Measurements from ENCODE around the gene ABCB10. TPM values are rescaled to one million over a fixed set of nuclear protein-coding genes. Genes with fewer than 3 reads are reported as not detected.

ABCB10 gene
- total RNA-seq, 1 donor from 2014 or later: 16.4 TPM

- no peak overlapping the region for H3K27ac Mint-ChIP-seq (ENCODE audit: unreplicated experiment)
- no peak overlapping the region for H3K4me3 Mint-ChIP-seq (ENCODE audit: unreplicated experiment)
- TF ChIP-seq, protein P1, sequence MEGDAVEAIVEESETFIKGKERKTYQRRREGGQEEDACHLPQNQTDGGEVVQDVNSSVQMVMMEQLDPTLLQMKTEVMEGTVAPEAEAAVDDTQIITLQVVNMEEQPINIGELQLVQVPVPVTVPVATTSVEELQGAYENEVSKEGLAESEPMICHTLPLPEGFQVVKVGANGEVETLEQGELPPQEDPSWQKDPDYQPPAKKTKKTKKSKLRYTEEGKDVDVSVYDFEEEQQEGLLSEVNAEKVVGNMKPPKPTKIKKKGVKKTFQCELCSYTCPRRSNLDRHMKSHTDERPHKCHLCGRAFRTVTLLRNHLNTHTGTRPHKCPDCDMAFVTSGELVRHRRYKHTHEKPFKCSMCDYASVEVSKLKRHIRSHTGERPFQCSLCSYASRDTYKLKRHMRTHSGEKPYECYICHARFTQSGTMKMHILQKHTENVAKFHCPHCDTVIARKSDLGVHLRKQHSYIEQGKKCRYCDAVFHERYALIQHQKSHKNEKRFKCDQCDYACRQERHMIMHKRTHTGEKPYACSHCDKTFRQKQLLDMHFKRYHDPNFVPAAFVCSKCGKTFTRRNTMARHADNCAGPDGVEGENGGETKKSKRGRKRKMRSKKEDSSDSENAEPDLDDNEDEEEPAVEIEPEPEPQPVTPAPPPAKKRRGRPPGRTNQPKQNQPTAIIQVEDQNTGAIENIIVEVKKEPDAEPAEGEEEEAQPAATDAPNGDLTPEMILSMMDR (IDR thresholded peaks at IDR 0.05; ENCODE audit: insufficient read depth, low read depth, low read length): no peak
- no peak for TF ChIP-seq EZH2 (IDR thresholded peaks at IDR 0.05; ENCODE audit: insufficient read depth, low read length)
- Histone ChIP-seq H3K27ac (ENCODE audit: low read depth, low read length) (no peak overlapping the region), H3K9ac (ENCODE audit: low read length) (no peak overlapping the region), H3K4me1 (ENCODE audit: insufficient read depth, low read length) (no peaks in the 10 kb centered on the region), H3K9me3 (ENCODE audit: insufficient read depth, low read depth, low read length) (no peaks in the 10 kb centered on the region), H3K36me3 (ENCODE audit: insufficient read depth, low read length) (peaks cover 30% of the 10 kb centered on the region), H4K20me1 (ENCODE audit: insufficient read depth, low read length) (peaks cover 14% of the 10 kb centered on the region), H3K27me3 (ENCODE audit: insufficient read depth, low read length) (no peaks in the 10 kb centered on the region), H2AFZ (ENCODE audit: low read depth, low read length) (no peak overlapping the region), H3K4me3 (ENCODE audit: insufficient read depth, low read depth, low read length) (no peak overlapping the region), H3K4me2 (ENCODE audit: low read length) (no peak overlapping the region), H3K79me2 (ENCODE audit: insufficient read depth, low read length) (no peaks in the 10 kb centered on the region)
- DNase-seq (ENCODE audit: low read depth) (no peak), FAIRE-seq (no peak)
- H3K9me3 Mint-ChIP-seq (ENCODE audit: unreplicated experiment): no peaks in the 10 kb centered on the region
- no peaks in the 10 kb centered on the region for H3K4me1 Mint-ChIP-seq (ENCODE audit: low read depth, unreplicated experiment)
- H3K27me3 Mint-ChIP-seq (ENCODE audit: low read depth, unreplicated experiment): no peaks in the 10 kb centered on the region
- H3K36me3 Mint-ChIP-seq (ENCODE audit: low read depth, unreplicated experiment): peaks cover 6% of the 10 kb centered on the region
Observed at GRCh38 chr1:229482511-229482910, 76.0 kb downstream of the ABCB10 start.

- no peak overlapping the region for H3K4me3 Mint-ChIP-seq (ENCODE audit: unreplicated experiment)
- Histone ChIP-seq H3K36me3 (ENCODE audit: insufficient read depth, low read length) (peaks cover 19% of the 10 kb centered on the region), H3K9ac (ENCODE audit: low read length) (no peak overlapping the region), H3K4me1 (ENCODE audit: insufficient read depth, low read length) (no peaks in the 10 kb centered on the region), H3K79me2 (ENCODE audit: insufficient read depth, low read length) (no peaks in the 10 kb centered on the region), H3K27ac (ENCODE audit: low read depth, low read length) (no peak overlapping the region), H4K20me1 (ENCODE audit: insufficient read depth, low read length) (peaks cover 14% of the 10 kb centered on the region), H3K4me3 (ENCODE audit: insufficient read depth, low read depth, low read length) (no peak overlapping the region), H2AFZ (ENCODE audit: low read depth, low read length) (no peak overlapping the region), H3K9me3 (ENCODE audit: insufficient read depth, low read depth, low read length) (no peaks in the 10 kb centered on the region), H3K4me2 (ENCODE audit: low read length) (no peak overlapping the region), H3K27me3 (ENCODE audit: insufficient read depth, low read length) (no peaks in the 10 kb centered on the region)
- DNase-seq (ENCODE audit: low read depth): no peak
- no peaks in the 10 kb centered on the region for H3K4me1 Mint-ChIP-seq (ENCODE audit: low read depth, unreplicated experiment)
- no peaks in the 10 kb centered on the region for H3K9me3 Mint-ChIP-seq (ENCODE audit: unreplicated experiment)
- FAIRE-seq: no peak
- no peak overlapping the region for H3K27ac Mint-ChIP-seq (ENCODE audit: unreplicated experiment)
- peaks cover 9% of the 10 kb centered on the region for H3K36me3 Mint-ChIP-seq (ENCODE audit: low read depth, unreplicated experiment)
- no peak for TF ChIP-seq EZH2 (IDR thresholded peaks at IDR 0.05; ENCODE audit: insufficient read depth, low read length)
- TF ChIP-seq, protein P1 (IDR thresholded peaks at IDR 0.05; ENCODE audit: insufficient read depth, low read depth, low read length): no peak
- no peaks in the 10 kb centered on the region for H3K27me3 Mint-ChIP-seq (ENCODE audit: low read depth, unreplicated experiment)
Observed at GRCh38 chr1:229480495-229480894, 78.0 kb downstream of the ABCB10 start.

DNA sequence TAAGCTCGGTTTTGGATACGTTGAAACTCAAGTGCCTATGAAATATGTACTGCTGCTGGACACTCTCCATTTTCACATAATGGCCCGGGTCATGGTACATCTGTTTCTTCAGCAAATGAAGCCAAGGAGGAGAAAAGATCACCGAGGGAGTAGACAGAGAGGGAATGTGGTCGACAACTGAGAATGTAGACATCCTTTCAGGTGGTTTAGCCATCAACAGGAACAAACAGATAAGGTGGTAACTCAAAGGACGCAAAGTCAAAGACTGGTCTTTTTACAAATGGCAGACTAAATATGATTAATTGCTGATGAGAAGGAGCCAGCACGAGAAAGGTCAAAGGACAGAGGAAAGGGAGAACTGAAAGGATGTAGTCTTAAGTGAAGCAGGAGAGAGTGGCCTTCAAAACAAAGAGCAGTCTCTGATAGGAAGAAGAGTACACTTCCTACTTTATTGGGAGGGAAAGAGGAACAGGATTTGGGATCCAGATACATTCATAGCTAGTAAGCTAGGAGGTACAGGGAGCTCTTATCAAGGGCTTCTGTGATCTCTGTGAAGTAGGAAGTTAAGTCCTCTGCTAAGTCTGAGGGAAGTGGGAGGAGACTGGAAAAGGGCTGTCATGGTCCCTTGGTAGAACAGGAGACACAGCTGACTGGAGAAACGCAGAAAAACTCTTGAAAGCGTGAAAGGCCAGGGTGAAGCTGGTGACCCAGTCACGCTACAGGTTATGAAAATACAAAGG, 78.7 kb downstream of the ABCB10 start:
- Histone ChIP-seq H3K27ac (ENCODE audit: low read depth, low read length) (no peak overlapping the region), H3K4me2 (ENCODE audit: low read length) (no peak overlapping the region), H3K79me2 (ENCODE audit: insufficient read depth, low read length) (no peaks in the 10 kb centered on the region), H3K4me3 (ENCODE audit: insufficient read depth, low read depth, low read length) (no peak overlapping the region), H3K9me3 (ENCODE audit: insufficient read depth, low read depth, low read length) (no peaks in the 10 kb centered on the region), H3K4me1 (ENCODE audit: insufficient read depth, low read length) (no peaks in the 10 kb centered on the region), H3K9ac (ENCODE audit: low read length) (no peak overlapping the region), H2AFZ (ENCODE audit: low read depth, low read length) (no peak overlapping the region), H4K20me1 (ENCODE audit: insufficient read depth, low read length) (peaks cover 14% of the 10 kb centered on the region), H3K36me3 (ENCODE audit: insufficient read depth, low read length) (peaks cover 19% of the 10 kb centered on the region), H3K27me3 (ENCODE audit: insufficient read depth, low read length) (no peaks in the 10 kb centered on the region)
- FAIRE-seq (no peak), DNase-seq (ENCODE audit: low read depth) (no peak)
- Mint-ChIP-seq H3K9me3 (ENCODE audit: unreplicated experiment) (no peaks in the 10 kb centered on the region), H3K4me1 (ENCODE audit: low read depth, unreplicated experiment) (no peaks in the 10 kb centered on the region), H3K36me3 (ENCODE audit: low read depth, unreplicated experiment) (peaks cover 9% of the 10 kb centered on the region), H3K4me3 (ENCODE audit: unreplicated experiment) (no peak overlapping the region), H3K27ac (ENCODE audit: unreplicated experiment) (no peak overlapping the region), H3K27me3 (ENCODE audit: low read depth, unreplicated experiment) (no peaks in the 10 kb centered on the region)
- no peak for TF ChIP-seq EZH2 (IDR thresholded peaks at IDR 0.05; ENCODE audit: insufficient read depth, low read length)
- TF ChIP-seq, protein P1 (IDR thresholded peaks at IDR 0.05; ENCODE audit: insufficient read depth, low read depth, low read length): no peak

Data from astrocyte (in vitro differentiated cells and primary cell).